ENCODE measurements around the gene HPS5.

HPS5 gene

GRCh38 chr11:18314784-18315523 is 7.0 kb downstream of the HPS5 start:
- H3K4me3 ChIP-seq (ENCODE audit: low read depth, low read length): no peak overlapping the region
- TF ChIP-seq CTCF (IDR thresholded peaks at IDR 0.05; ENCODE audit: insufficient read depth, low read length, missing control alignments): no peak
- ChIA-PET POLR2A (interaction anchor here (7.3 kb wide), 1 partner anchor 80 kb away, joined by 51 read pairs; the partner anchor contains the start of gene LDHA), CTCF (interaction anchor here (1.4 kb wide), 1 partner anchor 71 kb away, joined by 7 read pairs; no protein-coding TSS in a partner anchor)
- no peak for DNase-seq (ENCODE audit: low read depth, low spot score)

DNA sequence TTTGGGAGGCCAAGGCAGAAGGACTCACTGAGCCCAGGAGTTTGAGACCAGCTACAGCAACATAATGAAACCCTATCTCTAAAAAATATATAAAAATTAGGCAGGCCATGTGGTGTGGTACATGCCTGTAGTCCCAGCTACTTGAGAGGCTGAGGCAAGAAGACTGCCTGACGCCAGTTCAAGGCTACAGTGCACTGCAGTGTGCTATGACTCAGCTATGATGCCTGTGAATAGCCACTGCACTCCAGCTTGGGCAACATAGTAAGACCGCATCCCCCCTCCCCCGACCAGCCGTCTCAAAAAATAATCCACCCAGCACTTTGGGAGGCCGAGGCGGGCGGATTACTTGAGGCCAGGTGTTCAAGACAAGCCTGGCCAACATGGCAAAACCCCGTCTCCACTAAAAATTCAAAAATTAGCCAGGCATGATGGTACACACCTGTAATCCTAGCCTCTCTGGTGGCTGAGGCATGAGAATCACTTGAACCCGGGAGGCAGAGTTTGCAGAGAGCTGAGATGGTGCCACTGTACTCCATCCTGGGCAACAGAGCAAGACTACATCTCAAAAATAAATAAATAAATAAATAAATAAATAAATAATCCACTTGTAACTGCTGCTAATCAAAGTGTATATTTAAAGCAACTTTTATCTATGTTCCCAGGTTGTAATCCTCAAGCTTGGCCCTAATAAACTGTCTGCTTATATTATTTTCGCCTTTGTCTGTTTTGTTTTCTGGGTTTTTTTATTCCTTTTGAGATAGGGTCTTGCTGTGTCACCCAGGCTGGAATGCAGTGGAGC is 7.8 kb downstream of the HPS5 start:
- no peak overlapping the region for H3K4me3 ChIP-seq (ENCODE audit: low read depth, low read length)
- no peak for TF ChIP-seq CTCF (IDR thresholded peaks at IDR 0.05; ENCODE audit: insufficient read depth, low read length, missing control alignments)
- ChIA-PET POLR2A (interaction anchor here (4.0 to 7.3 kb wide), 2 partner anchors 8 to 81 kb away, joined by 30 to 51 read pairs; partner anchors contain the start of genes GTF2H1, HPS5 and LDHA), CTCF (interaction anchor here (1.4 kb wide), 1 partner anchor 71 kb away, joined by 7 read pairs; no protein-coding TSS in a partner anchor)
- no peak for DNase-seq (ENCODE audit: low read depth, low spot score)

DNA sequence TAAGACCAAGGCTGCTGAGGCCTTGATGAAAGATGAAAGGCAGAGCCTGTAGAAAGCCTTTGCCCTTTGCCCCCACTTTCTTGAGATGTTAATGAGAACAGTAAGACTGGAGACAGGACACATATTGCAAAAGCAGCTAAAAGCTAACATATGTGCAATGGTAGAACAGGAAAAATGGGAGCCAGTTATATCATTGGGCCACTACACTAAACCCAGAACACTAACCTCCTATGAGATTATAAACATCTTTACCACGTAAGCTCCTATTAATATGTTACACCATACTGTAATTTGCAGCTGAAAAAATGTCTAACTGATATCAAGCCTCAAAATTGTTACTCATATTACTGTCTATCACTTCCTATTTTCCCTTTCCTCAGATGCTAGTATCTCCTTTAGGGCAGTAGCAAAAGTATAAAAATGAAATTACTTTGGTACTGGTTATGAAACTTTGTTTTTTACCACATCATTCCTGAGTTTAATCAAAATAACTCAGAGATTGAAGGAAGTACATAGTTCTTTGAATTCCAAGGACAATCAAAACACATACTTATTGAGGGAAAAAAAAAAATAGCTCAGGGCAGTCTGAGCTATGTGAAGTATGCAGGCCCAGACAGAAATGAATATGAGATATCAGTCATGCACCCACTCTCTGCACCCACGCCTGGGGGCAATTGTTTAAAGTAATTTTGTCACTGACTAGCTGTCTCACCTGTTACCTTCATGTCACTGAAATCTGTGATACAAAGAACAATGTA is 9.1 kb downstream of the HPS5 start:
- no peak overlapping the region for H3K4me3 ChIP-seq (ENCODE audit: low read depth, low read length)
- ChIA-PET CTCF (no interaction called here), POLR2A (interaction anchor here (0.6 to 7.3 kb wide), 4 partner anchors 9 to 83 kb away, joined by 3 to 51 read pairs (median 20); partner anchors contain the start of genes GTF2H1, HPS5 and LDHA)
- DNase-seq (ENCODE audit: low read depth, low spot score): peak; percentile 50
- no peak for TF ChIP-seq CTCF (IDR thresholded peaks at IDR 0.05; ENCODE audit: insufficient read depth, low read length, missing control alignments)

GRCh38 chr11:18312012-18312411 is 9.9 kb downstream of the HPS5 start:
- POLR2A ChIA-PET: interaction anchor here (0.6 to 7.3 kb wide), 4 partner anchors 10 to 269 kb away, joined by 3 to 51 read pairs (median 20); partner anchors contain the start of genes GTF2H1, HPS5 and LDHA
- no peak for TF ChIP-seq CTCF (IDR thresholded peaks at IDR 0.05; ENCODE audit: insufficient read depth, low read length, missing control alignments)
- CTCF ChIA-PET: interaction anchor here (0.9 kb wide), 1 partner anchor 68 kb away, joined by 3 read pairs; no protein-coding TSS in a partner anchor
- H3K4me3 ChIP-seq (ENCODE audit: low read depth, low read length): no peak overlapping the region
- no peak for DNase-seq (ENCODE audit: low read depth, low spot score)

DNA sequence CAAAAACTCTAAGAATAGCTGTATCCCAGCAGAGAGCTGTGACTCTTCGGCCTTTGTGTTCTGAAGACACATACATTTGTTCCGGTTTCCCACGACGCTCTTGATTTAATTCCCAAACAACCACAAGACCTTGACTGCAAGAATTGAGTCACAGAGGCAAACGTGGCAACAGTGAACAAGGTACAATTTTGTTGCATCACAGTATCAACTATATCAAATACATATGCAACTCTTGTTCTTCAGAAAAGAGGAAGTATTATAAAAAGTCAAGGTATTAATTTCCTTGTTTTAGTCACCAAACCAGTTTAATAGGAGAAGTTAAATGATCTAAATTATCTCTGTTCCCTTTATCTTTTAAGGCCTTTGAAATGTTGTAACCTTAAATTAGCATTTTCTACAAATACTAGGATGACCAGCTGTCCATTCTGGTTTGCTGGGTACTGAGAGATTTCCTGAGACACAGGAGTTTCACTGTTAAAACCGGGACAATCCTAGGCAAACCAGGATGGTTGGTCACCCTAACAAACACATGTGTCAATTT is 11.1 kb downstream of the HPS5 start:
- no peak for DNase-seq (ENCODE audit: low read depth, low spot score)
- CTCF ChIA-PET: interaction anchor here (0.9 kb wide), 1 partner anchor 67 kb away, joined by 3 read pairs; no protein-coding TSS in a partner anchor
- no peak overlapping the region for H3K4me3 ChIP-seq (ENCODE audit: low read depth, low read length)
- no peak for TF ChIP-seq CTCF (IDR thresholded peaks at IDR 0.05; ENCODE audit: insufficient read depth, low read length, missing control alignments)
- POLR2A ChIA-PET: interaction anchor here (4.0 to 7.3 kb wide), 2 partner anchors 11 to 84 kb away, joined by 30 to 51 read pairs; partner anchors contain the start of genes GTF2H1, HPS5 and LDHA

Data from AG04449 (cell line).